Mesenteric fat pad (tissue), 1 donor: Measurements from ENCODE around the gene OR10J5. TPM values are rescaled to one million over a fixed set of nuclear protein-coding genes. Genes with fewer than 3 reads are reported as not detected.

Experiments used
- total RNA-seq: library from RNA; stranded (reverse); fragmentation: NEBNext Ultra II Directional; extraction: Animal tissue kit (Norgen Biotek cat#: 25700); gene quantifications from one replicate; pipeline ENCODE4 v1.2.1, GENCODE V29; 2021
- donor health status: DM: yes; HTN: yes; CAD: no.

The OR10J5 gene
- total RNA-seq, 1 donor from 2014 or later, result not detected

Other genes starting within 250 kb of the OR10J5 start
- 0.80 TPM for gene FCER1A, start 233.7 kb downstream of the OR10J5 start, total RNA-seq
- gene OR10J4, start 103.8 kb downstream of the OR10J5 start, total RNA-seq, result not detected
- gene OR10J1, start 96.3 kb downstream of the OR10J5 start, total RNA-seq, result not detected
- gene APCS, start 51.8 kb upstream of the OR10J5 start, total RNA-seq, result not detected
- gene CRP, start 178.6 kb upstream of the OR10J5 start, total RNA-seq, result not detected
- 54.8 TPM for gene DUSP23, start 245.0 kb upstream of the OR10J5 start, total RNA-seq